WTC11 (cell line): ENCODE data around the gene NRIP3. TPM values are rescaled to one million over a fixed set of nuclear protein-coding genes. Genes with fewer than 3 reads are reported as not detected.

ENCODE experiments used
- ATAC-seq: fragments of 200-7000 bp; cut with Tn5 transposase; 2 replicates; pipeline ENCODE4 v1.10.0; 2021; ENCODE audit warnings: mild to moderate bottlenecking, moderate library complexity
- CTCF ChIA-PET: fragments of 300-600 bp; sonication (Branson Sonifier 250); formaldehyde crosslinking; loops from one replicate; lab custom pipeline; 2021; ENCODE audit warnings: antibody characterized with exemption; lab: Charles Lee
- POLR2A ChIA-PET: fragments of 350-600 bp; sonication (Branson Sonifier 250); formaldehyde crosslinking; loops from one replicate; lab custom pipeline; 2021; ENCODE audit warnings: antibody characterized with exemption; lab: Charles Lee
- DNase-seq: peaks from one replicate; pipeline ENCODE4 v3.0.0; 2021; ENCODE audit warnings: low spot score
- H3K27ac Mint-ChIP-seq: 2 replicates; pipeline ENCODE4 v1.8.0; 2021; ENCODE audit warnings: mixed read lengths
- H3K27me3 Mint-ChIP-seq: 2 replicates; pipeline ENCODE4 v1.8.0; 2021; ENCODE audit warnings: low read depth, mild to moderate bottlenecking, moderate library complexity, mixed read lengths
- H3K36me3 Mint-ChIP-seq: 2 replicates; pipeline ENCODE4 v1.8.0; 2021; ENCODE audit warnings: mixed read lengths
- H3K4me1 Mint-ChIP-seq: 2 replicates; pipeline ENCODE4 v1.8.0; 2022; ENCODE audit warnings: mixed read lengths
- H3K4me3 Mint-ChIP-seq: 2 replicates; pipeline ENCODE4 v1.8.0; 2021; ENCODE audit warnings: mild to moderate bottlenecking, moderate library complexity, mixed read lengths
- H3K9me3 Mint-ChIP-seq: 2 replicates; pipeline ENCODE4 v1.8.0; 2021; ENCODE audit warnings: mixed read lengths
- AFF4 ChIP-seq: sonication (generic); formaldehyde crosslinking; IDR thresholded peaks from 2 replicates; pipeline ENCODE4 v1.8.1; 2023; ENCODE audit warnings: mild to moderate bottlenecking, missing genetic modification reagents, borderline replicate concordance
- ATF3 ChIP-seq: sonication (generic); formaldehyde crosslinking; conservative IDR thresholded peaks from 2 replicates; pipeline ENCODE4 v1.8.1; 2022; ENCODE audit warnings: mild to moderate bottlenecking, missing genetic modification reagents
- CDX4 ChIP-seq: fragments of 250-450 bp; sonication (Bioruptor Pico); IDR thresholded peaks from 2 replicates; pipeline ENCODE4 v1.9.0; 2021; ENCODE audit warnings: moderate library complexity, mild to moderate bottlenecking, inconsistent platforms, borderline replicate concordance
- E2F4 ChIP-seq: sonication (generic); formaldehyde crosslinking; IDR thresholded peaks from 2 replicates; pipeline ENCODE4 v1.8.1; 2022; ENCODE audit warnings: low read depth, mild to moderate bottlenecking, moderate library complexity, missing genetic modification reagents, borderline replicate concordance
- FOXP4 ChIP-seq: sonication (generic); formaldehyde crosslinking; IDR thresholded peaks from 2 replicates; pipeline ENCODE4 v1.8.0; 2022; ENCODE audit warnings: mild to moderate bottlenecking, missing genetic modification reagents
- KAT7 ChIP-seq: sonication (generic); formaldehyde crosslinking; IDR thresholded peaks from 2 replicates; pipeline ENCODE4 v1.8.1; 2023; ENCODE audit warnings: missing genetic modification reagents, mild to moderate bottlenecking, borderline replicate concordance
- NFATC4 ChIP-seq: fragments of 250-450 bp; sonication (Bioruptor Pico); IDR thresholded peaks from 2 replicates; pipeline ENCODE4 v1.9.0; 2021; ENCODE audit warnings: mild to moderate bottlenecking
- TEAD1 ChIP-seq: sonication (generic); formaldehyde crosslinking; IDR thresholded peaks from 2 replicates; pipeline ENCODE4 v1.8.0; 2022; ENCODE audit warnings: mild to moderate bottlenecking, missing genetic modification reagents
- ZNF219 ChIP-seq: sonication (generic); formaldehyde crosslinking; IDR thresholded peaks from 2 replicates; pipeline ENCODE4 v1.8.0; 2023; ENCODE audit warnings: missing genetic modification reagents, mild to moderate bottlenecking, borderline replicate concordance
- ZNF423 ChIP-seq: fragments of 250-450 bp; sonication (Bioruptor Pico); IDR thresholded peaks from 2 replicates; pipeline ENCODE4 v2.1.2; 2022; ENCODE audit warnings: mild to moderate bottlenecking, moderate library complexity
- ZNF425 ChIP-seq: fragments of 250-450 bp; sonication (Bioruptor Pico); conservative IDR thresholded peaks from 2 replicates; pipeline ENCODE4 v1.9.0; 2021; ENCODE audit warnings: mild to moderate bottlenecking
- ZNF512 ChIP-seq: sonication (generic); formaldehyde crosslinking; IDR thresholded peaks from 2 replicates; pipeline ENCODE4 v1.8.1; 2022; ENCODE audit warnings: missing genetic modification reagents, borderline replicate concordance
- ZSCAN18 ChIP-seq: fragments of 250-450 bp; sonication (Bioruptor Pico); IDR thresholded peaks from 2 replicates; pipeline ENCODE4 v2.1.2; 2022; ENCODE audit warnings: mild to moderate bottlenecking, moderate library complexity
- total RNA-seq: library from RNA; stranded (reverse); gene quantifications from 3 replicates; pipeline ENCODE4 v1.2.3, GENCODE V29; 2021

The NRIP3 gene
- total RNA-seq, 1 experiment from 2014 or later, result 4.5 TPM

- CTCF ChIA-PET, result no interaction called here
- ATAC-seq, result no peak
- POLR2A ChIA-PET, result no interaction called here
- no peak overlapping the region for H3K27ac Mint-ChIP-seq
- peaks cover 11% of the 10 kb centered on the region for H3K4me1 Mint-ChIP-seq
- H3K4me3 Mint-ChIP-seq, result no peak overlapping the region
- TF ChIP-seq NFATC4 (CRISPR knock-in tag) (no peak), CDX4 (CRISPR knock-in tag) (no peak), KAT7 (CRISPR knock-in tag) (no peak), ZNF512 (CRISPR knock-in tag) (no peak), ZNF425 (no peak), ZNF219 (CRISPR knock-in tag) (no peak), AFF4 (CRISPR knock-in tag) (no peak), FOXP4 (no peak), E2F4 (CRISPR knock-in tag) (no peak), TEAD1 (no peak)
- no peak for DNase-seq
- peaks cover 12% of the 10 kb centered on the region for H3K9me3 Mint-ChIP-seq
- peaks cover 4% of the 10 kb centered on the region for H3K36me3 Mint-ChIP-seq
- peaks cover 61% of the 10 kb centered on the region for H3K27me3 Mint-ChIP-seq
These were observed 4.3 kb upstream of the NRIP3 start for GRCh38 chr11:9008011-9008550.

GRCh38 chr11:9005087-9005486 lies 1.3 kb upstream of the NRIP3 start:
- Mint-ChIP-seq H3K27me3 (peaks cover 88% of the 10 kb centered on the region), H3K4me3 (peak overlapping the region; percentile 64), H3K4me1 (peaks cover 18% of the 10 kb centered on the region), H3K36me3 (no peaks in the 10 kb centered on the region), H3K9me3 (peaks cover 7% of the 10 kb centered on the region), H3K27ac (no peak overlapping the region)
- no peak for DNase-seq
- ChIA-PET CTCF (interaction anchor here (0.6 to 2.1 kb wide), 4 partner anchors 11 to 133 kb away, joined by 3 to 11 read pairs (median 4); no protein-coding TSS in a partner anchor), POLR2A (no interaction called here)
- ATAC-seq, result no peak
- no peak for TF ChIP-seq ATF3
- no peak for TF ChIP-seq ZSCAN18 (CRISPR knock-in tag)
- TF ChIP-seq ZNF423, result no peak
- TF ChIP-seq, all 79 proteins: peak for 0
